Measurements from ENCODE around the gene CNOT1.

The CNOT1 gene

DNA sequence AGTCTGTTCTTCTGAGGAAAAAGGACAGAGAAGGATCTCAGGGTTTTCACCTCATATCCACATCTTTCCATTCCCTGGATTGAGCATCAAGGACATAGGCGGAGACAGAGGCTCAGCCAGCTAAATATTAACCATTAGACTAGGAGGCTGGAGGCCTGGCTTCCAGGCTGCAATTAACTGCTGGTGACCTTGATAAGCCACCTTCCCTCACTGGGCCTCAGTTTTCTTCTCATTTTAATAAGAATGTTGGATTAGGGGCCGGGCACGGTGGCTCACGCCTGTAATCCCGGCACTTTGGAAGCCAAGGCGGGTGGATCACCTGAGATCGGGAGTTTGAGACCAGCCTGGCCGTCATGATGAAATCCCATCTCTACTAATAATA is 25.6 kb upstream of the CNOT1 start:
- no peaks in the 10 kb centered on the region for H3K27me3 ChIP-seq (ENCODE audit: insufficient read depth, low read length, poor library complexity, severe bottlenecking)
- no peaks in the 10 kb centered on the region for H3K4me1 ChIP-seq (ENCODE audit: insufficient read depth, low read length, poor library complexity, severe bottlenecking)
- H3F3A ChIP-seq (ENCODE audit: low read depth) = no peaks in the 10 kb centered on the region
- H3K9me2 ChIP-seq (replicated peaks; ENCODE audit: low read depth, low read length) = no peaks in the 10 kb centered on the region
- H3K79me2 ChIP-seq (ENCODE audit: insufficient read depth, low read length) = no peaks in the 10 kb centered on the region
- TF ChIP-seq, protein P1, sequence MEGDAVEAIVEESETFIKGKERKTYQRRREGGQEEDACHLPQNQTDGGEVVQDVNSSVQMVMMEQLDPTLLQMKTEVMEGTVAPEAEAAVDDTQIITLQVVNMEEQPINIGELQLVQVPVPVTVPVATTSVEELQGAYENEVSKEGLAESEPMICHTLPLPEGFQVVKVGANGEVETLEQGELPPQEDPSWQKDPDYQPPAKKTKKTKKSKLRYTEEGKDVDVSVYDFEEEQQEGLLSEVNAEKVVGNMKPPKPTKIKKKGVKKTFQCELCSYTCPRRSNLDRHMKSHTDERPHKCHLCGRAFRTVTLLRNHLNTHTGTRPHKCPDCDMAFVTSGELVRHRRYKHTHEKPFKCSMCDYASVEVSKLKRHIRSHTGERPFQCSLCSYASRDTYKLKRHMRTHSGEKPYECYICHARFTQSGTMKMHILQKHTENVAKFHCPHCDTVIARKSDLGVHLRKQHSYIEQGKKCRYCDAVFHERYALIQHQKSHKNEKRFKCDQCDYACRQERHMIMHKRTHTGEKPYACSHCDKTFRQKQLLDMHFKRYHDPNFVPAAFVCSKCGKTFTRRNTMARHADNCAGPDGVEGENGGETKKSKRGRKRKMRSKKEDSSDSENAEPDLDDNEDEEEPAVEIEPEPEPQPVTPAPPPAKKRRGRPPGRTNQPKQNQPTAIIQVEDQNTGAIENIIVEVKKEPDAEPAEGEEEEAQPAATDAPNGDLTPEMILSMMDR (conservative IDR thresholded peaks at IDR 0.05; ENCODE audit: low read length) = no peak
- no peak for TF ChIP-seq EZH2phosphoT487 (IDR thresholded peaks at IDR 0.05; ENCODE audit: borderline replicate concordance)
- no peak overlapping the region for H2AFZ ChIP-seq (ENCODE audit: low read length)
- H3K36me3 ChIP-seq (ENCODE audit: insufficient read depth, low read length) = no peaks in the 10 kb centered on the region
- H3K4me3 ChIP-seq (ENCODE audit: low read length, poor library complexity, severe bottlenecking) = no peak overlapping the region
- H4K20me1 ChIP-seq (ENCODE audit: insufficient read depth, low read length, poor library complexity, severe bottlenecking) = no peaks in the 10 kb centered on the region
- no peak overlapping the region for H3K9ac ChIP-seq (ENCODE audit: low read depth, low read length, poor library complexity, severe bottlenecking)
- no peaks in the 10 kb centered on the region for H3K9me3 ChIP-seq (ENCODE audit: insufficient read depth, low read depth, low read length)
- no peak overlapping the region for H3K4me2 ChIP-seq (ENCODE audit: low read depth, low read length, poor library complexity, severe bottlenecking)

DNA sequence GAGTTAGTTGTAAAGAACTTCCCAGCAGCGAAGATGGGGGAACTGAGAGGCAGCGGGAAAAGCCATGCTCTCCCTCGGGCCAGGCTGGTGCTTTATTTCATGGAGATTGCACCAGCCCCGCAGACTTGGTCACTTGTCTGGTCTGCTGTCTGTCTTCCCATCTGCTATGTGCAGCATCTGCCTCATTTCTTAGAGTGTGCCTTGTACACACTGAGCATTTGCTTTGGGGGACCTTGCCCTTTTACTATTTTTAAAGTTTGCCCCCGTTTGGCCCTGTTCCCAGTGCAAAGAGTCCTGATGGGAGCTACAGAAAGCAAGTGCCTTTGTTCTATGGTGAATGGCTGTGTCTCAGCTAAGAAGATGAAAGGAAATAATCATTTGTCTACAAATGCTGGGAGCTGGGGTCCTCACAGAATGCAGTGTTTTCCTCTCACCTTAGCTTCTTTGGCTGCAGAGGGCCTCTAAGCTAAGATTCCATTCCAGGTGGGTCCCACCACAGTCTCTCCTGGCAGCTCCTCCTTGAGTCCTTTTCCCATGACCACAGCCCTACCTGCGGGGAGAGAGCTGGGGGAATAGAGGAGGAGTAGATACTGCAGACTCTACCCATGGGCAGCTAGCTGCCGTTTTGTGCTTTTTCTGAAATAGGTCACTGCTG is 25.1 kb upstream of the CNOT1 start:
- Histone ChIP-seq H3F3A (ENCODE audit: low read depth) (no peaks in the 10 kb centered on the region), H3K4me1 (ENCODE audit: insufficient read depth, low read length, poor library complexity, severe bottlenecking) (no peaks in the 10 kb centered on the region), H3K4me2 (ENCODE audit: low read depth, low read length, poor library complexity, severe bottlenecking) (no peak overlapping the region), H3K27me3 (ENCODE audit: insufficient read depth, low read length, poor library complexity, severe bottlenecking) (no peaks in the 10 kb centered on the region), H2AFZ (ENCODE audit: low read length) (no peak overlapping the region), H3K9ac (ENCODE audit: low read depth, low read length, poor library complexity, severe bottlenecking) (no peak overlapping the region), H3K9me2 (replicated peaks; ENCODE audit: low read depth, low read length) (no peaks in the 10 kb centered on the region), H3K9me3 (ENCODE audit: insufficient read depth, low read depth, low read length) (no peaks in the 10 kb centered on the region), H3K36me3 (ENCODE audit: insufficient read depth, low read length) (no peaks in the 10 kb centered on the region), H3K79me2 (ENCODE audit: insufficient read depth, low read length) (no peaks in the 10 kb centered on the region), H4K20me1 (ENCODE audit: insufficient read depth, low read length, poor library complexity, severe bottlenecking) (no peaks in the 10 kb centered on the region), H3K4me3 (ENCODE audit: low read length, poor library complexity, severe bottlenecking) (no peak overlapping the region)
- TF ChIP-seq, protein P1 (conservative IDR thresholded peaks at IDR 0.05; ENCODE audit: low read length) = no peak
- no peak for TF ChIP-seq EZH2phosphoT487 (IDR thresholded peaks at IDR 0.05; ENCODE audit: borderline replicate concordance)

DNA sequence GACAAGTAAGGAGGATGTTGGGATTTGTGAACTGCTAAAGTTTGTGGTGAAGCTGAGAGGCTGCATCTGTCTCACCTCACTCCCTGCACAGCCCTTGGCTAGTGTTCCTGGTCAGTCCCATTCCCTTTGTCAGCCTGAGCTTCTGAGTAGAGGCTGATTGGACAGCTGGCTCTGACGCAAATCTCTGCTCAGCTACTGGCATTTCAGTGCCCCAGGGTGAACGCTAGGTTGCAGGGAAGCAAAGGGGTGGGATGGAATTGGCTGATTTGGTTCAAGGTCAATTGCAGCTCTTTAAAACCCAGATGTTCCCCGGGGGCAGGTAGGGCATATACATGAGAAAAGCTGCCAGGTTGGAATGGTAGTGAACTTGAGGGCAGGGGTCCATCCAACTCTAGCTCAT is 23.1 kb upstream of the CNOT1 start:
- Histone ChIP-seq H3F3A (ENCODE audit: low read depth) (no peaks in the 10 kb centered on the region), H3K4me1 (ENCODE audit: insufficient read depth, low read length, poor library complexity, severe bottlenecking) (no peaks in the 10 kb centered on the region), H4K20me1 (ENCODE audit: insufficient read depth, low read length, poor library complexity, severe bottlenecking) (no peaks in the 10 kb centered on the region), H3K9me3 (ENCODE audit: insufficient read depth, low read depth, low read length) (no peaks in the 10 kb centered on the region), H2AFZ (ENCODE audit: low read length) (no peak overlapping the region), H3K9ac (ENCODE audit: low read depth, low read length, poor library complexity, severe bottlenecking) (no peak overlapping the region), H3K27me3 (ENCODE audit: insufficient read depth, low read length, poor library complexity, severe bottlenecking) (no peaks in the 10 kb centered on the region), H3K79me2 (ENCODE audit: insufficient read depth, low read length) (no peaks in the 10 kb centered on the region), H3K9me2 (replicated peaks; ENCODE audit: low read depth, low read length) (no peaks in the 10 kb centered on the region), H3K36me3 (ENCODE audit: insufficient read depth, low read length) (no peaks in the 10 kb centered on the region), H3K4me2 (ENCODE audit: low read depth, low read length, poor library complexity, severe bottlenecking) (no peak overlapping the region), H3K4me3 (ENCODE audit: low read length, poor library complexity, severe bottlenecking) (no peak overlapping the region)
- no peak for TF ChIP-seq EZH2phosphoT487 (IDR thresholded peaks at IDR 0.05; ENCODE audit: borderline replicate concordance)
- TF ChIP-seq, protein P1 (conservative IDR thresholded peaks at IDR 0.05; ENCODE audit: low read length) = no peak

Data from Loucy (cell line).